Endothelial cell (in vitro differentiated cells): ENCODE results near the gene NOL9. TPM values are rescaled to one million over a fixed set of nuclear protein-coding genes. Genes with fewer than 3 reads are reported as not detected.

ENCODE experiments used
- DNase-seq: peaks from one replicate; pipeline ENCODE4 v3.0.0; 2021; ENCODE audit warnings: low spot score
- H3K27ac Mint-ChIP-seq: one replicate; pipeline ENCODE4 v1.8.0; 2021; ENCODE audit warnings: mixed read lengths, inconsistent platforms; ENCODE audit not compliant: unreplicated experiment
- H3K27me3 Mint-ChIP-seq: one replicate; pipeline ENCODE4 v1.8.0; 2021; ENCODE audit warnings: mild to moderate bottlenecking, moderate library complexity, mixed read lengths, inconsistent platforms; ENCODE audit not compliant: unreplicated experiment
- H3K36me3 Mint-ChIP-seq: one replicate; pipeline ENCODE4 v1.8.0; 2021; ENCODE audit warnings: mild to moderate bottlenecking, low read depth, mixed read lengths, inconsistent platforms; ENCODE audit not compliant: unreplicated experiment
- H3K4me1 Mint-ChIP-seq: one replicate; pipeline ENCODE4 v1.8.0; 2021; ENCODE audit warnings: mild to moderate bottlenecking, mixed read lengths, inconsistent platforms; ENCODE audit not compliant: unreplicated experiment
- H3K4me3 Mint-ChIP-seq: one replicate; pipeline ENCODE4 v1.8.0; 2021; ENCODE audit warnings: mild to moderate bottlenecking, mixed read lengths, inconsistent platforms; ENCODE audit not compliant: unreplicated experiment
- H3K9me3 Mint-ChIP-seq: one replicate; pipeline ENCODE4 v1.8.0; 2021; ENCODE audit warnings: mixed read lengths, inconsistent platforms; ENCODE audit not compliant: unreplicated experiment
- total RNA-seq: library from RNA; stranded (reverse); fragmentation: NEBNext Ultra II Directional; extraction: Animal tissue kit (Norgen Biotek cat#: 25700); gene quantifications from one replicate; pipeline ENCODE4 v1.2.1, GENCODE V29; 2021; ENCODE audit not compliant: unreplicated experiment
- TF ChIP-seq, protein P1 (sequence below): fragments of 200-600 bp; sonication (generic); IDR thresholded peaks from one replicate; pipeline ENCODE4 v1.5.0; 2021; ENCODE audit warnings: antibody characterized with exemption; ENCODE audit not compliant: unreplicated experiment

Gene NOL9
- total RNA-seq, 1 donor from 2014 or later: 26.9 TPM

DNA sequence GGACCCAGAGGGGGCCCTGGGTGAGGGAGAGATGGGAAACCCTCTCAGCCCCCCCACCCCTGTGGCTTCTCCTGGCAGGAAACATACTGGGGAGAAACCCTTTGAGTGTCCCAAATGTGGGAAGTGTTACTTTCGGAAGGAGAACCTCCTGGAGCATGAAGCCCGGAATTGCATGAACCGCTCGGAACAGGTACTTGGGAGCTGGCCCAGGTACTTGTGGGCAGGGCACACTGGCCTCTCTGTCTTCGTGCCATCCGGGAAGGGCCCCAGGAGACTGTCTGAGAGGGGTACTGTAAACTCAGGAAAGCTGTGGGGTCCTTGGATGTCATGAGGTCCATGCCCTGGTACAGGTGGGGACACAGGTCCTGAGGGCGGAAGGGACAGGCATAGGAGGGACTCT lies 31.5 kb upstream of the NOL9 start:
- Mint-ChIP-seq H3K4me3 (no peak overlapping the region), H3K36me3 (peaks cover 7% of the 10 kb centered on the region), H3K4me1 (peaks cover 5% of the 10 kb centered on the region), H3K27ac (no peak overlapping the region), H3K9me3 (no peaks in the 10 kb centered on the region), H3K27me3 (peaks cover 8% of the 10 kb centered on the region)
- TF ChIP-seq, protein P1, sequence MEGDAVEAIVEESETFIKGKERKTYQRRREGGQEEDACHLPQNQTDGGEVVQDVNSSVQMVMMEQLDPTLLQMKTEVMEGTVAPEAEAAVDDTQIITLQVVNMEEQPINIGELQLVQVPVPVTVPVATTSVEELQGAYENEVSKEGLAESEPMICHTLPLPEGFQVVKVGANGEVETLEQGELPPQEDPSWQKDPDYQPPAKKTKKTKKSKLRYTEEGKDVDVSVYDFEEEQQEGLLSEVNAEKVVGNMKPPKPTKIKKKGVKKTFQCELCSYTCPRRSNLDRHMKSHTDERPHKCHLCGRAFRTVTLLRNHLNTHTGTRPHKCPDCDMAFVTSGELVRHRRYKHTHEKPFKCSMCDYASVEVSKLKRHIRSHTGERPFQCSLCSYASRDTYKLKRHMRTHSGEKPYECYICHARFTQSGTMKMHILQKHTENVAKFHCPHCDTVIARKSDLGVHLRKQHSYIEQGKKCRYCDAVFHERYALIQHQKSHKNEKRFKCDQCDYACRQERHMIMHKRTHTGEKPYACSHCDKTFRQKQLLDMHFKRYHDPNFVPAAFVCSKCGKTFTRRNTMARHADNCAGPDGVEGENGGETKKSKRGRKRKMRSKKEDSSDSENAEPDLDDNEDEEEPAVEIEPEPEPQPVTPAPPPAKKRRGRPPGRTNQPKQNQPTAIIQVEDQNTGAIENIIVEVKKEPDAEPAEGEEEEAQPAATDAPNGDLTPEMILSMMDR: no peak
- DNase-seq: no peak

DNA sequence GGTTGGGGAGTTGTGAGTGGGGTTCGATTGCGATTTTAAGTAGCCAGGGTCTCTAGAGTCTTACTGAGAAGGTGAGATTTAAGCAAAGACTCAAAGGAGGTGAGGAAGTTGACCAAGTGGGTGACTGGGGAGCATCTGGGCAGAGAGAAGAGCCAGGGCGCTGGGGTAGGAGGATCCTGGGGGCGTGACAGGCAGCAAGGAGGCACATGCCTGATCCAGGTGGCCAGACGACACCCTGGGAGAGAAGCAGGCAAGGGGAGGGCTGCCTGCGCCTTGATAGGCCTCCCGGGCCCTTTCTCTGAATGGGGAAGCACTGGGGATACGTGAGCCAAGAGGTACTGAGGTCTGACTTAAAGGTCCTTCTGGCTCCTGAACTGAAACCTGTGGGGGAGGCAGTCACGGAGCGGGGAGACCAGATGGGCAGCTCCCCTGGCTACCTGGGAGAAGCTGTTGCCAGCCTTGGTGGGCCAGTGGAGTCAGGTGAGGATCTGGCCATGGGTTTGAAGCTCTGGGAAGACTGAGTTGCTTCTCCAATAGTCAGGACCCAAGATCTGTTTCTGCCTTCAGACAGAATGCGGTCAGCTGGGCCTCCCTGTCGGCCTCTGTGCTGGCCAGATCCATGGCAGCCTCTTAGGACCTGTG lies 30.9 kb upstream of the NOL9 start:
- Mint-ChIP-seq H3K27me3 (peaks cover 8% of the 10 kb centered on the region), H3K36me3 (peaks cover 7% of the 10 kb centered on the region), H3K9me3 (no peaks in the 10 kb centered on the region), H3K4me1 (peaks cover 11% of the 10 kb centered on the region), H3K4me3 (no peak overlapping the region), H3K27ac (no peak overlapping the region)
- DNase-seq: no peak
- TF ChIP-seq, protein P1: no peak

DNA sequence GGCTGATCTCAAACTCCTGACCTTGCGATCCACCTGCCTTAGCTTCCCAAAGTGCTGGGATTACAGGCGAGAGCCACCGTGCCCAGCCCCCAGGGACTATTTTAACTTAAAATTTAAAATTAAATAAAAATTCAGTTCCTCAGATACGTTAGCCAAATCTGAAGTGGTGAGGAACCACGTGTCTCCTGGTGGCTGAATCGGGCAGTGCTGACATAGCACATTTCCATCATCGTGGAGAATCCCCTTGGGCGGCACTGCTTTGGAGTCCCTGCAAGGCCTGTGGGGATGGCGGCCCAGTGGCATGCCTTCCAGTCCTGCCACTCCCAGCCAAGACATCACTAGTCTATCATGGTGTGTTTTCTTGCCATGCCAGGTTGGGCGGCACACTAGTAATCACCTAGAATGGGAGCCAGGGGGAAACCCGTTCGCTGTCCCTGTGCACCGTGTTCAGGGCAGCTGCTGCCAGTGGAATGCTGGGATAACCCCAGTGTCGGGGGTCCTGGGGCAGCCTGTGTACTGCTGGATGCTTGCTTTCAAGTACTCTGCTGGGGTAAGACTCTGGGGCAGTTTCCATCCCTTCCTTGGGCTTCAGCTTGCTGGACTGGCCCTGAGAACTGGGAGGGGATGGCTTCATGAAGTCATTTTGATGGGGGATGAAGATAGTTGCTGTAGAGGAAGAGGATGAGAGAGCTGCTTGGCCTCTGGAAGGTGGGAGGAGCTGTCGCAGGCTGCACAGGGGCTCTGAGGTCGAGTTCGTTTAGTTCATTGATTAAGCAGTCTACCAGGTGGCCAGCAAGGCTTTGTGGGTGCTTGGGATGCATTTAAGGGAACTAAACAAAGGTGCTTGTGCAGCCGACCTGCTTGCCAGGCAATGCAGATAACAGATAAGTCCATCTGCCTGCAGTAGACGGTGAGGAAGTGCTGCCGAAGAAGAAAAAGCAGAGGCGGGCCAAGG lies 30.1 kb upstream of the NOL9 start:
- TF ChIP-seq, protein P1: peak; percentile 44
- H3K36me3 Mint-ChIP-seq: peaks cover 7% of the 10 kb centered on the region
- peaks cover 6% of the 10 kb centered on the region for H3K27me3 Mint-ChIP-seq

DNA sequence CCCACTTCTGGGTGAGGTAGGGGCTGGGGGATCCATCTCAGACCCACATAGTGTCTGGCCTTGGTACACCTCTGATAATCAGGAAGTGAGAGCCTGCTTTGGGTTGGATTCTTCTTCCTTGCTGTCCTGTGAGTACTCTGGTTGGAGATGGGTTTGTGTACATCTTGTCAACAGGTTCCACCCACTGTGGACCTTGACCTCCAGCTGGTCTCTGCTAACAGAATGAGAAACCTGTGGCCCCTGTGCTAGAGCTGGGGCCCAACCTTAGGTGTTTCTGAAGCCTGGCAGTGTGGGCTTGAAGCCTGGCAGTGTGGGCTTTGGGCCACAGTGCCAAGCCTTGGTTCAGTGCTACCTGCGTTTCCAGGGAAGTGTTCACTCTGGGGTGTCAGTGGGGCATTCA lies 28.1 kb upstream of the NOL9 start:
- H3K4me3 Mint-ChIP-seq: no peak overlapping the region
- peaks cover 15% of the 10 kb centered on the region for H3K4me1 Mint-ChIP-seq
- no peaks in the 10 kb centered on the region for H3K9me3 Mint-ChIP-seq
- TF ChIP-seq, protein P1: no peak
- DNase-seq: no peak
- peaks cover 9% of the 10 kb centered on the region for H3K27me3 Mint-ChIP-seq
- no peak overlapping the region for H3K27ac Mint-ChIP-seq
- peaks cover 7% of the 10 kb centered on the region for H3K36me3 Mint-ChIP-seq

More for the DNA sequence above, 30.1 kb upstream of the NOL9 start:
- H3K27ac Mint-ChIP-seq: peak overlapping the region; percentile 65
- no peak overlapping the region for H3K4me3 Mint-ChIP-seq
- no peaks in the 10 kb centered on the region for H3K9me3 Mint-ChIP-seq
- DNase-seq: no peak
- peaks cover 12% of the 10 kb centered on the region for H3K4me1 Mint-ChIP-seq
